GM18907 (cell line): ENCODE data around the gene CHRM2.

Experiments used
- ATAC-seq: cut with Tn5 transposase; IDR thresholded peaks from one replicate; pipeline ENCODE4 v1.9.1; 2021; ENCODE audit warnings: mild to moderate bottlenecking, moderate library complexity; ENCODE audit not compliant: unreplicated experiment

Gene CHRM2

GRCh38 chr7:136891850-136892249 is 23.4 kb downstream of the CHRM2 start:
- ATAC-seq: no peak

GRCh38 chr7:136894789-136895188 is 26.3 kb downstream of the CHRM2 start:
- no peak for ATAC-seq

DNA sequence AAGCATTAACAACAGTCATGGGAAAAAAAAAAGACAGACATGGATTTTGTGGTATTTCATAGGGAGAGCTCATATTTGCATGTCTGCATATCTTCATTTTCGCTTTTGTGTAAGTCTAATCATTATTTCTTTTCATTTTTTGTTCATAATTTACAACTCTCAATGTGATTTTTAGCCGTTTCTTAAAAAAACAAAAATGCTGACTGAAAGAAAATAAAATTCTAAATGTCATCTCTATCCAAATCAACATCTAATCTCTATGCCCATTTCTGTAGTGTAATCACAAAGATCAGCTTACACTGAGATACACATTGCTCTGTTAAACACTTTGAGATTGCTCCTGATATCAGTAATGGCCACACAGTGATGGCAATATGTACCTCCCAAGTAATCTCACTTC is 29.2 kb downstream of the CHRM2 start:
- no peak for ATAC-seq

DNA sequence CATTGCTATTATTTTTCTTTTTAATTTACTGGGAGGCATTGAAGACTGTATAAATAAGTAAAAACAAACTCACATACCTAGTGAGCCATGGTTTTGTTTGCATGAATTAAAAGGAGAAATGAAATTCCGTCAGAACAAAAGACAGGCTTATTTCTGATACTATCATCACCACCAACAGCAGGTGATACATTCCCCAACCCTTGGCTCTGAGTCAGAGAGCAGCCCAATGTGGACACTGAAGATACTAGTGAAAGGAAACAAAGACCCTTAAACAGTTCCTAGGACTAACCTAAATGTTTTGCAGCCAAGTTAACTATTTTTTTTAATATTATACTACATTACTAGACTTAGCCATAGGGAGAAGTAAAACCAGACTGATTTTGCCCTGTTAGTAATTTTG is 31.6 kb downstream of the CHRM2 start:
- ATAC-seq: no peak

- no peak for ATAC-seq
These were observed 42.3 kb downstream of the CHRM2 start for GRCh38 chr7:136910771-136911170.

GRCh38 chr7:136911344-136911743 is 42.9 kb downstream of the CHRM2 start:
- ATAC-seq: no peak

GRCh38 chr7:136912339-136912738 is 43.9 kb downstream of the CHRM2 start:
- no peak for ATAC-seq

DNA sequence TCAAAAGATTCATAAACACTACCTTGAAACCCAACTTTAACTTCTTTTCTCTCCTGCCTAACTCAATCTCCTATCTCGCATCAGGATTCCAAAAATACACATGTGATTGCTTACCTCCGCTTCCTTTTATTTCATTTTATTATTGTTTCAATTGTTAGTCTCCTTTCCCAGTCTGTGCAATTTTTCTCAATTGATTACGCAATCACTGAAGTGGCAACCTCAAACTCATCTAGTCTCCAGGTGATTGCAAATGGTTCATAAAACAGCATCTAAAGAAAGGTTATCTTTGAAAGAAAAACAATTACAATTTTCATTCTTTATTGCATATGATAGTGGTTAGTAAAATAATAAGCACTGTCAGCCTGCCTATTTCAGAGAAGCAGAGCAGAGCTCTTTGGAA is 45.6 kb downstream of the CHRM2 start:
- ATAC-seq: no peak

DNA sequence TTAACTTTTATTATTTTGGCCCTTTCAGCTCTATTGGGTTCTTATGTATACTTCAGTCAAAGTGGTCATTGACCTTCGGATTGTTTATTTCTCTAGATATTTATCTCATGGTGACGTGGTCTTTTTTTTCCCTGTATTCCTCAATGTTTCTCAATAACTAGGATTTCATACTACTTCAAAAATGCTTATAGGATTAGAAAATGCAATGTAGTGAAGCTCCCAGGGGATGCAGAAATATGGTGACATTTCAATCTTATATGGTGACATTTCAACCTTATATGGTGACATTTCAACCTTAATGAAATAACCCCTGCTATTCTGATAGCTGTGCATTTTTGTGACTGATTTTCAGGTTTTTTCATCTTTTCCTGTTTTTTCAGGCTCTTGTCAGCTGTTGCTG is 51.4 kb downstream of the CHRM2 start:
- ATAC-seq: no peak

- ATAC-seq: no peak
These were observed 54.7 kb downstream of the CHRM2 start for GRCh38 chr7:136923111-136923667.

- no peak for ATAC-seq
These were observed 56.6 kb downstream of the CHRM2 start for GRCh38 chr7:136925044-136925443.

- ATAC-seq: no peak
These were observed 57.1 kb downstream of the CHRM2 start for GRCh38 chr7:136925556-136925955.

GRCh38 chr7:136931169-136931867 is 62.9 kb downstream of the CHRM2 start:
- no peak for ATAC-seq

GRCh38 chr7:136937436-136937835 is 69.0 kb downstream of the CHRM2 start:
- no peak for ATAC-seq

GRCh38 chr7:136938476-136938875 is 70.0 kb downstream of the CHRM2 start:
- no peak for ATAC-seq

- ATAC-seq: no peak
These were observed 71.7 kb downstream of the CHRM2 start for GRCh38 chr7:136940122-136940521.

- ATAC-seq: no peak
These were observed 72.5 kb downstream of the CHRM2 start for GRCh38 chr7:136940917-136941316.

DNA sequence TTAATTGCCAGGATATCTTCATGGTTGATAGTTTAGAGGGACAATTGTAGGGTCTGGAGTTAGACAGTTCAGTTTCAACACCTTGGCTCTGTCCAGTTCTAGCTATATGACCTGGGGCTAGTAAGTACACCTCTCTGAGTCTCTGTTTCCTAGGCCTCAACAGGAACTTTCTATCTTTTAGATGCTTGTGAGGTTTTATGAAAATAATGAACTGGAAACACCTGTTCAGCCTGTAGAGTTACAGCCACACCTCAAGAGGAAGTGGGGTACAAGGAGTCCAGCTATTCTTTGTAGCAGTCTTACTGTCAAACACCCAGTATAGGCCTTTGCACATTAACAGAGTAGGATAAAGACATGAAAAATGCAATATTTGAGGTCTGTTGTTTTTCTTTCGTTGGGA is 73.4 kb downstream of the CHRM2 start:
- no peak for ATAC-seq

DNA sequence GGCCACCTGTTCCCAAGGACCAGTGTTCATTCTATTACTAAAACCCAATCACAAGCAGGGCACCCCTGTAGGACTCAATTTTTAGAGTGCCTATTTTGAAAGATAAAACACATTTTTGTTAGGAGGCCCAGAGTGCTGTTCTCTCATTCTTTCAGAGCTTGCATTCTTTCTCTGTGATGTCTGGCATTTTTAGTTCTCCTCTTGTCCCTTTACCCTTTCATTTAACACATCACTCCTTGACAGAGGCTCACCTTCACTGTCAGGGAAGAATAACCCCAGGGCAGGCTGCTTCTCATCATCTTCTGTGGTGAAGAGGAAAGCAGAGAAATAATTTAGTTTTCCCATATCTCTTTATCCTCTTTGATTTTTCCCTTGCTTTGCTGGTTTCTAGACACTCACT is 73.9 kb downstream of the CHRM2 start:
- ATAC-seq: no peak

DNA sequence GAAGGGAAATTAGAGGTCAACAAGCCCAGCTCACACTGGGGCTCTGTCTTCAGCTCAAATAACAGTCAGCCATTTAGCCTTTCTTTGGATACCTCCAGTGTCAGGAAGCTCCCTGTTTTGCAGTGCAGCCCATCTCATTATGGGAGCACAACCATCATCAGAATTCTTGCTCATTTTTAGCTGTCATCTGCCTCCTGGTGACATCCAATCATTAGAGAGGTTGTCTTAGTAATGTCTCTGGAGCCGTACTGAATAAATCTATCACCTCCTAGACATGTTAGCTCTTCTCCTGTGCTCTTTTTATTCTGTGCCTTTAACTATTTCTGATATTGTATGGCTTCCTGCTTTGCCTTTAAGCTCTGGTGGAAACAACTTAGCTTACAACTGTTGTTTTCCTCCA is 74.5 kb downstream of the CHRM2 start:
- ATAC-seq: no peak

DNA sequence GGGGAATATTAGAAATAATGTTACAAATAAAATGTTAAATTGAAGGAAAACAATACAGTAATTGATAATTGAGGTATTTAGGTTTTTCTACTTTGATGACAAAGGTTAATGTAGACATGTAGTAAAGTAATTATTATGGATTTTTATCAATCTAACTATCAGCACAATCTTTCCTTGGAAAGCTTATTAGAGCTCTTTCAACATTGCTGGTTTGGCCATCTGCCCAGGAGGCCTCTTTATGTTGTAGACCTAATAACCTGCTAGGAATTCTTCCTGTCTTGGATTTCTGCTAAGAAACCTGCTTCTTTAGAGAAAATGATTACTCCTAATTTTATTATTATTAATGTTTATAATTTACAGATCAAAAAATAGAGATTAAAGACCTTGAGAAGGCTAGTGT is 78.9 kb downstream of the CHRM2 start:
- no peak for ATAC-seq

- no peak for ATAC-seq
These were observed 81.9 kb downstream of the CHRM2 start for GRCh38 chr7:136950331-136950730.

DNA sequence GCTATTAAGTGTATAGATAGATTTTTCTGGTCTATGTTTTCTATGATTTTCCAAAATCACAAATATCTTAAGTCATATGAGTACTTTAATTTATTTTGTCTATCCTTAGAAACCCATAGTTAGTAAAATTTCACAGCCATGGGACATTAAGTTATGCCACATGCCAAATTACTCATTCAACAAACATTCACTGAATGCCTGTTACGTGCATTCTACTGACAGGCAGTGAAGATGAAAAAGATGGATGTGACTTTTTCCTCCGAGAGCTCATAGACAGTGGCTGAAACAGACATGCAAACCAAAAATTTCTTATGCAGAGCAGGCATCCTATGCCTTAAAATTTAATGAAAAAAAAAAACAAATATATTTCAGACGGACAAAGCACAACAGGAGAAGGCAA is 84.9 kb downstream of the CHRM2 start:
- no peak for ATAC-seq
